ENCODE results near the gene SAMD1.

DNA sequence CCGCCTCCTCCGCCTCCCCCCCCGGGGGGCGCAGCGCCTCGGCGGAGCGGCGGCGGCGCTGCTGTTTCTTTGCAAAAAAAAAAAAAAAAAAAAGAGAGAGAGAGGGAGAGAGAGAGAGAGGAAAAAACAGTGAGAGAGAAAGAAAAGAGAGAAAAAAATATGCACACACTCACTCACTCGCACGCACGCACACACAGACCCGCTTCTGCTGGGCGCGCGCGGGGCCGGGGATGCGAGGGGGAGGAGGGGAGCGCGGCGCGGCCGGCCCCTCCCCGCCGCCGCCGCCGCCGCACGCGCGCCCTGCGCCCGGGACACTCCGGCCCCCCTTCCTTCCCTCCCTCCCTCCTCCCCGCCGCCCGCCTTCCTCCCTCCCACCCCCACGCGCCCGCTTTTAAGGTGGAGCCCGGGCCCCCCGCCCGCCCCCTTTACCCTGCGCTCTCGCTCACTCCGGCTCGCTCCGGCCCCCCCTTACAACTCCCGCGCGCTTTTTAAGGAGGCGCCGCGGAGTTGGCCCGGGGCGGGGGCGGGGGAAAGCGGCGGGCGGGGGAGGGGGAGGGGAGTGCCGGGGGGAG lies at the start of gene SAMD1:
- TF ChIP-seq, protein P1, sequence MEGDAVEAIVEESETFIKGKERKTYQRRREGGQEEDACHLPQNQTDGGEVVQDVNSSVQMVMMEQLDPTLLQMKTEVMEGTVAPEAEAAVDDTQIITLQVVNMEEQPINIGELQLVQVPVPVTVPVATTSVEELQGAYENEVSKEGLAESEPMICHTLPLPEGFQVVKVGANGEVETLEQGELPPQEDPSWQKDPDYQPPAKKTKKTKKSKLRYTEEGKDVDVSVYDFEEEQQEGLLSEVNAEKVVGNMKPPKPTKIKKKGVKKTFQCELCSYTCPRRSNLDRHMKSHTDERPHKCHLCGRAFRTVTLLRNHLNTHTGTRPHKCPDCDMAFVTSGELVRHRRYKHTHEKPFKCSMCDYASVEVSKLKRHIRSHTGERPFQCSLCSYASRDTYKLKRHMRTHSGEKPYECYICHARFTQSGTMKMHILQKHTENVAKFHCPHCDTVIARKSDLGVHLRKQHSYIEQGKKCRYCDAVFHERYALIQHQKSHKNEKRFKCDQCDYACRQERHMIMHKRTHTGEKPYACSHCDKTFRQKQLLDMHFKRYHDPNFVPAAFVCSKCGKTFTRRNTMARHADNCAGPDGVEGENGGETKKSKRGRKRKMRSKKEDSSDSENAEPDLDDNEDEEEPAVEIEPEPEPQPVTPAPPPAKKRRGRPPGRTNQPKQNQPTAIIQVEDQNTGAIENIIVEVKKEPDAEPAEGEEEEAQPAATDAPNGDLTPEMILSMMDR (conservative IDR thresholded peaks at IDR 0.05; ENCODE audit: low read length): 0 out of 2 replicates have a peak, but pooled peaks have one; percentile 17
- TF ChIP-seq EZH2phosphoT487 (IDR thresholded peaks at IDR 0.05; ENCODE audit: borderline replicate concordance, low read depth, low read length): no peak
